Uterus (tissue), 2 donors: ENCODE results near the gene TOP1.

ENCODE experiments used
- CTCF ChIP-seq, 4 experiments: fragments of 200-600 bp in 2 of 4; fragments of 450-650 bp in 2 of 4; sonication (generic) in 2 of 4; IDR thresholded peaks; one replicate each; pipeline ENCODE4 v1.5.1; 2016 to 2019; ENCODE audit warnings: antibody characterized with exemption in 4 of 4, mild to moderate bottlenecking in 2 of 4, moderate library complexity in 1 of 4
- POLR2A ChIP-seq, 2 donors: fragments of 450-650 bp; IDR thresholded peaks; one replicate each; pipeline ENCODE4 v1.6.1; 2016; ENCODE audit warnings: antibody characterized with exemption in 2 of 2, mild to moderate bottlenecking in 1 of 2, moderate library complexity in 1 of 2

DNA sequence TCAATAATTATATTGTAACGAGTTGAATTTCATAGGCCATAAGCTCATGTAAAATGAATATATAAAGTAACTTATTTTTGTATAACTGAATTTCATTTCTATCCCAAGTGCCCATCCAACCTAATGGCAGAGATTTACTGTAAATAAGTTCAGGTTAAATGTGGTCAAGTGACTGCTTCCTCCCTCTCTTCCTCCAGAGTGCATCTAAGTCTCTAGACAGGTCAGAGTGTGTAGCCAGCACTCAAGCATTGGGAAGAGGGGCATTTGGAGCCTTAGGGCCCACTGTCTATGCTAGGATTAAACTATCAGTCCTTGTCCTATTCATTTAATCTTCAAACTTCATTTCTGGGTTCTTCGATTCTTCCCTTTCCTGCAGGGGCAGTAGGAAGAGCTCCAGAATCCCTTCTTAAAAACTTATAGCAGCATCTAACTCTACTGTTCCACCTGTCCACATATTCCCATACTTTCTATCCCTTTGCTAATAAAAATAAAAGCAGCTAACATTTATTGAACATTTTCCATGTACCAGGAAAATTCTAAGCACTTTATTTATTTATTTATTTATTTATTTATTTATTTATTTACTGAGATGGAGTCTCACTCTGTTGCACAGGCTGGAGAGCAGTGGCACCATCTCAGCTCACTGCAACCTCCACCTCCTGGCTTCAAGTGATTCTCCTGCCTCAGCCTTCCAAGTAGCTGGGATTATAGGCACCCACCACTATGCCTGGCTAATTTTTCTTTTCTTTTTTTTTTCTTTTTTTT, 36.1 kb upstream of the TOP1 start:
- no peak for TF ChIP-seq CTCF (IDR thresholded peaks at IDR 0.05)
- TF ChIP-seq POLR2A (IDR thresholded peaks at IDR 0.05): no peak
